ENCODE results near the gene PDE1C. TPM values are rescaled to one million over a fixed set of nuclear protein-coding genes. Genes with fewer than 3 reads are reported as not detected.
A peak's percentile ranks its signal among the peaks of the same experiment; 100 is the strongest.
"Not testable (repeated sequence)": the region's sequence is repeated elsewhere in the genome, so short reads cannot be mapped to it uniquely, and the experiment has no call there.

The PDE1C gene
- total RNA-seq, 4 donors from 2014 or later = 0.19 to 14.5 (median 2.9) TPM

DNA sequence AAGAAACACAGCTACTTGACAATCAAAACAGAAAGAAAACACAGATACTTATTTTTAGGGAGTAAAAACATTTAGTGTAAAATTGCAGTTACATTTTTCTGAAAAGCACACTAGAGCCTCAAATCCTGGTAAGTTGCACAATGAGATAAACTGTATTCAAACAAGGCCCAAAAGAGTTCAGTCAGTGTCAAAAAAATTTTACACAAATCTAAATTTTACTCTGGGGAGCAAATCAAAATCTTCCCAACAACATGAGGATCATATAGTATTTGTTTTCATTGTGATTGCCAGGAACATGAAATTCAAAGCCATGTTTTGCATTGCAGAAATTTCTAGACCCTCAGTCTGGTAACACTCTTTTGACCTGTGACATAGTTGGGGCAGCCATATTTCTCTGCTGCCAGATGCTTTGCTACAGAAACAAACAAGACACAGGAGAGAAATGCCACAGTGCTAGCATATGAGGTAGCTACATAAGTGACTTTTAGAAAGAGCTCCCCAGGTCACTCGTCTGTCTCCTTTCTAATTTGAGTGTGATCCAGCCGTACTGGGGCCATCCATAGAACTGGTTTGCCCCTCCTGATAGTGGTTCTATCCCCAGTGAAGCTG is 49.6 kb downstream of the PDE1C start:
- intact Hi-C loops (cut with DNase I) = no loop called here
- Histone ChIP-seq H3K36me3 (no peaks in the 10 kb centered on the region), H3K4me3 (no peak overlapping the region), H3K9me3 (no peaks in the 10 kb centered on the region), H3K27me3 (peaks cover 0 to 1% (median 0%) of the 10 kb centered on the region in 4 donors), H3K27ac (peak overlapping the region in 2 of 4 donors; percentile 47 to 78), H3K4me1 (peaks cover 0 to 12% (median 0%) of the 10 kb centered on the region in 3 donors)
- WGBS, 2 donors = 67 to 78% methylated on average over 2 of the region's 2 CpGs
- TF ChIP-seq, protein P1, sequence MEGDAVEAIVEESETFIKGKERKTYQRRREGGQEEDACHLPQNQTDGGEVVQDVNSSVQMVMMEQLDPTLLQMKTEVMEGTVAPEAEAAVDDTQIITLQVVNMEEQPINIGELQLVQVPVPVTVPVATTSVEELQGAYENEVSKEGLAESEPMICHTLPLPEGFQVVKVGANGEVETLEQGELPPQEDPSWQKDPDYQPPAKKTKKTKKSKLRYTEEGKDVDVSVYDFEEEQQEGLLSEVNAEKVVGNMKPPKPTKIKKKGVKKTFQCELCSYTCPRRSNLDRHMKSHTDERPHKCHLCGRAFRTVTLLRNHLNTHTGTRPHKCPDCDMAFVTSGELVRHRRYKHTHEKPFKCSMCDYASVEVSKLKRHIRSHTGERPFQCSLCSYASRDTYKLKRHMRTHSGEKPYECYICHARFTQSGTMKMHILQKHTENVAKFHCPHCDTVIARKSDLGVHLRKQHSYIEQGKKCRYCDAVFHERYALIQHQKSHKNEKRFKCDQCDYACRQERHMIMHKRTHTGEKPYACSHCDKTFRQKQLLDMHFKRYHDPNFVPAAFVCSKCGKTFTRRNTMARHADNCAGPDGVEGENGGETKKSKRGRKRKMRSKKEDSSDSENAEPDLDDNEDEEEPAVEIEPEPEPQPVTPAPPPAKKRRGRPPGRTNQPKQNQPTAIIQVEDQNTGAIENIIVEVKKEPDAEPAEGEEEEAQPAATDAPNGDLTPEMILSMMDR (IDR thresholded peaks at IDR 0.05) = no peak
- no peak for TF ChIP-seq POLR2A (IDR thresholded peaks at IDR 0.05)
- no peak for DNase-seq

DNA sequence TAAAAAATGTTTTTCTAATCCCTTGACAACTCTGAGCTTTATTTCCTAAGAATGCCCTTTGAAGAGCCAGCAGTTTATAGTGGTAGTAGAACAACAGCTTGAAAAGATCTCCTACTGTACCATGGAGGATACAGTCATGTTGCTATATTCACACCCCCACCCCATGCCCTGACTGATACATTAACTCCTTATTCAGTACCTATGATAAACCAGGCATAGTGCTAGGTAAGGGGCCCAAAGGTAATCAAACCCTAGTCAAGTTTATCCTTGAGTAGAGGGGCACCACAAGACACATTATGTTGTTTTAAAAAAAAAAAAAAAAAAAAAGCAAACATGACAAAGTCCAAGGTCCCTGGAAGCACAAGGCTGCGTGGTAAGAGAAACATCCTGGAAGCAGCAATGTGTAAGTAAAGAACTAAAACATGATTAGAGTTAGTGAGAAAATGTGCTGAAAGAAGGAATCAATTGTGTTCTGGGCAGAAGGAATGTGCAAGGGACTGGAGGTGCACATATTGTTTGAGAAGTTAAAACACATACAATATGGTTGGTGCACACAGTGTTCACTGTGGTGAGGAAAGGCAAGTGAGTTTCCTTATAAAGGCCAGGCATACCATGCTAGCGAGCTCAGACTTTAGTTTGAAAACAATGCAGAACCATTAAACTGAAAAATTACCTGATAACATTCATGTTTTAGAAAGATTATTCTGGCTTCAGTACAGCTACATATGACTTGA is 51.2 kb downstream of the PDE1C start:
- no peak for DNase-seq
- TF ChIP-seq, protein P1 (IDR thresholded peaks at IDR 0.05) = no peak
- no peak for TF ChIP-seq POLR2A (IDR thresholded peaks at IDR 0.05)
- 78 to 81% methylated on average over 2 of the region's 2 CpGs for WGBS, 2 donors
- no peaks in the 10 kb centered on the region for H3K27me3 ChIP-seq
- H3K4me3 ChIP-seq = no peak overlapping the region
- peaks cover 0 to 12% (median 0%) of the 10 kb centered on the region in 3 donors for H3K4me1 ChIP-seq
- intact Hi-C loops (cut with DNase I) = no loop called here
- H3K9me3 ChIP-seq = no peaks in the 10 kb centered on the region
- peak overlapping the region in 1 of 4 donors; percentile 65 for H3K27ac ChIP-seq
- H3K36me3 ChIP-seq = no peaks in the 10 kb centered on the region

DNA sequence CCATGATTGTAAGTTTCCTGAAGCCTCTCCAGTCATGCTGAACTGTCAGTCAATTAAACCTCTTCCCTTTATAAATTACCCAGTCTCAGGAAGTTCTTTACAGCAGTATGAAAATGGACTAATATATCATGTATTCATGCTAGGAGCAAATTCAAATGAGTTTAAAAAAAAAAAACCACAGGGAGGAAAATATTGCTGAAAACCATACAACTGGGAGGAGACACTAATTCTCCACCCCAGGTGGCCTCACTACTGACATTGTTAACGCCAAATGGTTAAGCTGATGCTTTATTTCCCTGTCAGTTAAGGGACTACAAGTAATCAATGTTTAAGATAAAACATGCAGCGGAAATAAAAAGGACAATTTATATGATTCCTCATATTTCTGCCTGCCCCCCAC is 55.1 kb downstream of the PDE1C start:
- intact Hi-C loops (cut with DNase I) = no loop called here
- WGBS, 2 donors = 77 to 80% methylated on average over 2 of the region's 2 CpGs
- H3K27me3 ChIP-seq = no peaks in the 10 kb centered on the region

DNA sequence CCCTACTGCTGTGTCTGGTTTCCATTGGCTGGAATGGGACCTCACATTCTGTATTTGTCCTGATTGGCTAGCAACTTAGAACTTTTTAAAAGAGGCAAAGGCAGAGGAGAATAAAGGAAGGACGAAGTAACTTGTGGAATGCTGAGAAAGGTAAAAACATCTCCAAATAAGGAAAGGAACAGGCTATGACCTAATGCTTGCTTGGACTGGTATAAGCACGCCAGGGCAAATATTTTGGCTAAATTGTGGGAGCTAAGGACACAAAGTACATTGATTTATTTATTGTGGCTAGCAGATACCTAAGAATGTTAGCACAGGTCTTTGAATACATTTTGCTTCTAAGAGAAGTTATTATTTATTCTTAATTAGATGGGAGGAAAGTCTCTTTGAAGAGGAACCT is 56.7 kb downstream of the PDE1C start:
- H3K36me3 ChIP-seq; H3K4me1 ChIP-seq; H3K9me3 ChIP-seq; H3K4me3 ChIP-seq; H3K27me3 ChIP-seq; intact Hi-C loops (cut with DNase I); H3K27ac ChIP-seq; DNase-seq: not testable (repeated sequence)
- 29 to 33% methylated on average over 2 of the region's 2 CpGs for WGBS, 2 donors

More for the DNA sequence above, 55.1 kb downstream of the PDE1C start:
- TF ChIP-seq, protein P1 (IDR thresholded peaks at IDR 0.05) = no peak
- TF ChIP-seq POLR2A (IDR thresholded peaks at IDR 0.05) = no peak
- no peaks in the 10 kb centered on the region for H3K36me3 ChIP-seq
- no peak overlapping the region for H3K4me3 ChIP-seq
- DNase-seq = no peak
- H3K27ac ChIP-seq = no peak overlapping the region
- no peaks in the 10 kb centered on the region for H3K9me3 ChIP-seq
- no peaks in the 10 kb centered on the region for H3K4me1 ChIP-seq

DNA sequence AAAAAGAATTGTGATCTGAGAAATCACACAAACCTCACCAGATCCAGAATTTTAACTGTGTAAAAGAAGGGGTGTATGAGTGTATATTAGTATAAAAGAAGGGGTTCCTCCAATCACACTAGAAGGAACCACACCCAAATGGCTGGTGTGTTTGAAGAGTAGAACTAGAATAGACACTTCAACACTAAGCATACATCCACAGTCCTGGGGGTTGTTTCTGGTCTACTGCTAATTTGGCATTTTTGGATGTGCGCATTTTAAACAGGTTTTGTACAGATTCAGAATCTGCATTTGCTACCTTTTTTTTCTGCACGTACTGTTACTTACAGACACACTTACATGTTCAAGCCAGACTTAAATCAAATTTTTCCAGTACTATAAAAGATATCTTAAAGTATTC is 64.6 kb downstream of the PDE1C start:
- intact Hi-C loops (cut with DNase I) = no loop called here
- H3K27me3 ChIP-seq = no peaks in the 10 kb centered on the region
- no peak overlapping the region for H3K27ac ChIP-seq
- TF ChIP-seq, protein P1 (IDR thresholded peaks at IDR 0.05) = no peak
- no peak for TF ChIP-seq POLR2A (IDR thresholded peaks at IDR 0.05)
- WGBS, 2 donors = 88 to 90% methylated on average over 2 of the region's 2 CpGs
- DNase-seq = no peak
- H3K36me3 ChIP-seq = no peaks in the 10 kb centered on the region
- H3K4me3 ChIP-seq = no peak overlapping the region
- peaks cover 0 to 10% (median 0%) of the 10 kb centered on the region in 3 donors for H3K9me3 ChIP-seq
- H3K4me1 ChIP-seq = no peaks in the 10 kb centered on the region
